Endothelial cell of umbilical vein (primary cell): ENCODE results near the gene CPEB1. TPM values are rescaled to one million over a fixed set of nuclear protein-coding genes. Genes with fewer than 3 reads are reported as not detected.

Experiments used
- BruUV-seq: library from RNA; stranded (reverse); fragments of 400-500 nt; replicated peaks from 2 replicates; lab custom pipeline; 2021; lab: Mats Ljungman, UMichigan
- CTCF ChIA-PET: fragments of 300-600, 350-600 bp; sonication (Branson Sonifier 250); formaldehyde crosslinking; loops from one replicate; lab custom pipeline; 2021; ENCODE audit warnings: antibody characterized with exemption, inconsistent platforms; lab: Charles Lee
- POLR2A ChIA-PET: fragments of 300-600, 350-600 bp; sonication (Branson Sonifier 250); formaldehyde crosslinking; loops from one replicate; lab custom pipeline; 2021; ENCODE audit warnings: antibody characterized with exemption, inconsistent platforms; lab: Charles Lee
- DNase-seq: peaks from one replicate; pipeline ENCODE4 v3.0.0-alpha.2; 2011; ENCODE audit warnings: low read depth, low spot score
- FAIRE-seq: peaks from 2 replicates; lab custom pipeline; 2011; peaks lifted over from hg19 to GRCh38; lab: Jason Lieb, UNC
- H2AFZ ChIP-seq: 2 replicates; pipeline ENCODE4 v1.6.0; 2012; ENCODE audit warnings: low read depth, low read length, control low read depth, inconsistent platforms
- H3K27ac ChIP-seq: 2 replicates; pipeline ENCODE4 v1.5.1; 2011; ENCODE audit warnings: low read depth, mild to moderate bottlenecking, control low read depth, low read length, moderate library complexity; ENCODE audit not compliant: insufficient read depth
- H3K27me3 ChIP-seq, 2 experiments: 2 replicates each; pipeline versions ENCODE4 v1.6.0 to v1.6.1; 2011; ENCODE audit warnings: low read length in 2 of 2, mixed read lengths in 1 of 2; ENCODE audit not compliant: control insufficient read depth in 2 of 2, insufficient read depth in 2 of 2
- H3K36me3 ChIP-seq, 2 experiments: 2 replicates in 1 of 2; 3 replicates in 1 of 2; pipeline ENCODE4 v1.5.1; 2011; ENCODE audit warnings: low read length in 2 of 2, mild to moderate bottlenecking in 1 of 2, moderate library complexity in 1 of 2; ENCODE audit not compliant: control insufficient read depth in 2 of 2, insufficient read depth in 2 of 2; ENCODE audit errors: extremely low read depth in 1 of 2
- H3K4me1 ChIP-seq: 3 replicates; pipeline ENCODE4 v1.5.1; 2011; ENCODE audit warnings: mild to moderate bottlenecking, low read length; ENCODE audit not compliant: control insufficient read depth, insufficient read depth; ENCODE audit errors: extremely low read depth
- H3K4me2 ChIP-seq: 2 replicates; pipeline ENCODE4 v1.6.1; 2011; ENCODE audit warnings: low read length, control low read depth, mixed read lengths; ENCODE audit not compliant: insufficient read depth
- H3K4me3 ChIP-seq, 3 experiments: fragments of 200-600 bp in 1 of 3; sonication (generic), shearing (Covaris generic) in 1 of 3; replicated peaks in 1 of 3; 2 replicates each; pipeline ENCODE4 v1.5.1; 2011 to 2016; ENCODE audit warnings: control low read depth in 3 of 3, low read length in 3 of 3, mild to moderate bottlenecking in 2 of 3, inconsistent platforms in 1 of 3, low read depth in 1 of 3, moderate library complexity in 1 of 3; ENCODE audit not compliant: insufficient read depth in 1 of 3
- H3K79me2 ChIP-seq: 2 replicates; pipeline ENCODE4 v1.6.0; 2012; ENCODE audit warnings: low read length, inconsistent platforms; ENCODE audit not compliant: control insufficient read depth, insufficient read depth
- H3K9ac ChIP-seq: replicated peaks from 2 replicates; pipeline ENCODE3; 2011; ENCODE audit warnings: low read length, control low read depth; ENCODE audit not compliant: insufficient read depth; ENCODE audit errors: extremely low read depth
- H3K9me1 ChIP-seq: replicated peaks from 3 replicates; pipeline ENCODE4 v1.6.0; 2011; ENCODE audit warnings: mild to moderate bottlenecking, low read length; ENCODE audit not compliant: control insufficient read depth, insufficient read depth; ENCODE audit errors: extremely low read depth
- H3K9me3 ChIP-seq: replicated peaks from 2 replicates; pipeline ENCODE4 v1.5.1; 2012; ENCODE audit warnings: low read length, inconsistent platforms; ENCODE audit not compliant: control insufficient read depth, insufficient read depth
- H4K20me1 ChIP-seq: replicated peaks from 2 replicates; pipeline ENCODE3; 2011; ENCODE audit warnings: mild to moderate bottlenecking, low read length; ENCODE audit not compliant: control insufficient read depth, insufficient read depth; ENCODE audit errors: extremely low read depth
- EZH2 ChIP-seq: IDR thresholded peaks from 2 replicates; pipeline ENCODE4 v1.6.1; 2012; ENCODE audit warnings: borderline replicate concordance, low read depth, mild to moderate bottlenecking, moderate library complexity, low read length, inconsistent platforms; ENCODE audit not compliant: severe bottlenecking
- FOS ChIP-seq: IDR thresholded peaks from 2 replicates; pipeline ENCODE4 v1.6.1; 2011; ENCODE audit warnings: mild to moderate bottlenecking, low read length, moderate library complexity, borderline replicate concordance; ENCODE audit not compliant: insufficient read depth
- GATA2 ChIP-seq: IDR thresholded peaks from 2 replicates; pipeline ENCODE4 v1.7.0; 2011; ENCODE audit warnings: low read depth, mild to moderate bottlenecking, moderate library complexity, mixed read lengths, low read length; ENCODE audit not compliant: insufficient read length, insufficient read depth
- JUN ChIP-seq: IDR thresholded peaks from 2 replicates; pipeline ENCODE4 v1.6.1; 2011; ENCODE audit warnings: borderline replicate concordance, low read depth; ENCODE audit not compliant: insufficient read length, insufficient read depth
- MYC ChIP-seq: IDR thresholded peaks from one replicate; pipeline ENCODE4 v1.6.1; 2011; ENCODE audit warnings: mild to moderate bottlenecking, low read depth, low read length
- POLR2A ChIP-seq: IDR thresholded peaks from 2 replicates; pipeline ENCODE4 v1.6.1; 2012; ENCODE audit warnings: low read depth, mild to moderate bottlenecking, control low read depth, low read length
- POLR2AphosphoS5 ChIP-seq: IDR thresholded peaks from 2 replicates; pipeline ENCODE4 v1.6.1; 2012; ENCODE audit warnings: low read depth, mild to moderate bottlenecking, control low read depth, low read length, moderate library complexity; ENCODE audit not compliant: insufficient read depth
- dilution Hi-C: fragments of 300-500 bp; cut with MboI; formaldehyde crosslinking; loops from one replicate; pipeline ENCODE4 v1.15.0; 2019; ENCODE audit warnings: low sequenced_read_pairs; ENCODE audit not compliant: extremely low pct_ligation_motif_present
- intact Hi-C: fragments of 100-400 bp; cut with micrococcal nuclease; formaldehyde crosslinking; loops from one replicate; pipeline ENCODE4 v1.10.0; 2022
- polyA plus RNA-seq, 4 experiments: library from polyadenylated mRNA; depleted of rRNA in 3 of 4; stranded (reverse) in 3 of 4; unstranded in 1 of 4; fragments of >200 nt; gene quantifications; 2 replicates each; pipeline versions ENCODE4 v1.2.1 to v1.2.3, GENCODE V29; 2011 to 2012; ENCODE audit warnings: missing spikeins in 1 of 4
- total RNA-seq: library from RNA; stranded (reverse); gene quantifications from 2 replicates; pipeline ENCODE4 v1.2.3, GENCODE V29; 2021
- TF ChIP-seq, protein P1 (sequence below), 2 donors: IDR thresholded peaks; 1 replicate in 1 of 2; 2 replicates in 1 of 2; pipeline ENCODE4 v1.5.1; 2011; ENCODE audit warnings: low read length in 2 of 2, mild to moderate bottlenecking in 2 of 2, moderate library complexity in 2 of 2, control low read depth in 1 of 2, inconsistent platforms in 1 of 2, low read depth in 1 of 2; ENCODE audit not compliant: insufficient read depth in 1 of 2; ENCODE audit errors: extremely low read depth in 1 of 2
- TF ChIP-seq, protein P2 (sequence below): IDR thresholded peaks from 2 replicates; pipeline ENCODE4 v1.6.1; 2011; ENCODE audit not compliant: insufficient read depth, insufficient read length

CPEB1 gene
- total and polyA plus RNA-seq, 2 donors (not counting 3 experiments of a cell fraction or from before 2014, with no cell fraction given) = not detected

DNA sequence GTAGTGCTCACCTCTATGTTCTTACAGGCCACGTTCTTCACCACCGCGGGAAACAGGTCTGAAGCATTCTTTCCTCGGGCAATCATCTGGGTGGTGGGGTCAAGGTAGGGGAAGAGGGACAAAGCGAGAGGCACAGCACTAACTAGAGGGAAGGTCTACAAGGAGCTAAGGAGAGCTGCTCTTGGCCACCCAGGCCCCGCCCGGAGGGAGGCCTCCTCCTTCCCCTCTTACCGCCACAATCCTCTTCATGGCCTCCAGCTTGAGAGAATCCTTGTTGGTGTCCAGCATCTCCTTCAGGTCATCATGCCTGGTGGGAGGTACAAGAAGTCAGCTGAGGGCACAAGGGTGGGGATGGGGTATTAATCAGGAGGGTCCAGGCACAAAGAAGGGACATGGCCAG, 42.0 kb upstream of the CPEB1 start:
- POLR2A ChIA-PET = no interaction called here
- no TSS peak for BruUV-seq

More for the DNA sequence above, 42.0 kb upstream of the CPEB1 start:
- Histone ChIP-seq H3K4me3 (no peak overlapping the region), H3K27me3 (no peaks in the 10 kb centered on the region), H3K36me3 (no peaks in the 10 kb centered on the region), H3K9me3 (no peaks in the 10 kb centered on the region), H3K4me1 (no peaks in the 10 kb centered on the region), H3K9me1 (no peaks in the 10 kb centered on the region), H3K79me2 (no peaks in the 10 kb centered on the region), H3K27ac (no peak overlapping the region), H2AFZ (no peak overlapping the region), H4K20me1 (no peaks in the 10 kb centered on the region), H3K4me2 (no peak overlapping the region), H3K9ac (no peak overlapping the region)
- dilution Hi-C loops = no loop called here
- FAIRE-seq (no peak), DNase-seq (no peak)
- intact Hi-C loops = no loop called here
- TF ChIP-seq, protein P1, sequence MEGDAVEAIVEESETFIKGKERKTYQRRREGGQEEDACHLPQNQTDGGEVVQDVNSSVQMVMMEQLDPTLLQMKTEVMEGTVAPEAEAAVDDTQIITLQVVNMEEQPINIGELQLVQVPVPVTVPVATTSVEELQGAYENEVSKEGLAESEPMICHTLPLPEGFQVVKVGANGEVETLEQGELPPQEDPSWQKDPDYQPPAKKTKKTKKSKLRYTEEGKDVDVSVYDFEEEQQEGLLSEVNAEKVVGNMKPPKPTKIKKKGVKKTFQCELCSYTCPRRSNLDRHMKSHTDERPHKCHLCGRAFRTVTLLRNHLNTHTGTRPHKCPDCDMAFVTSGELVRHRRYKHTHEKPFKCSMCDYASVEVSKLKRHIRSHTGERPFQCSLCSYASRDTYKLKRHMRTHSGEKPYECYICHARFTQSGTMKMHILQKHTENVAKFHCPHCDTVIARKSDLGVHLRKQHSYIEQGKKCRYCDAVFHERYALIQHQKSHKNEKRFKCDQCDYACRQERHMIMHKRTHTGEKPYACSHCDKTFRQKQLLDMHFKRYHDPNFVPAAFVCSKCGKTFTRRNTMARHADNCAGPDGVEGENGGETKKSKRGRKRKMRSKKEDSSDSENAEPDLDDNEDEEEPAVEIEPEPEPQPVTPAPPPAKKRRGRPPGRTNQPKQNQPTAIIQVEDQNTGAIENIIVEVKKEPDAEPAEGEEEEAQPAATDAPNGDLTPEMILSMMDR (IDR thresholded peaks at IDR 0.05; ENCODE audit: extremely low read depth in 1 of 2, insufficient read depth in 1 of 2, low read depth in 1 of 2, low read length in 2 of 2) = no peak
- TF ChIP-seq GATA2 = no peak
- no peak for TF ChIP-seq JUN
- no peak for TF ChIP-seq POLR2AphosphoS5
- no peak for TF ChIP-seq MYC
- TF ChIP-seq FOS = no peak
- TF ChIP-seq, protein P2, sequence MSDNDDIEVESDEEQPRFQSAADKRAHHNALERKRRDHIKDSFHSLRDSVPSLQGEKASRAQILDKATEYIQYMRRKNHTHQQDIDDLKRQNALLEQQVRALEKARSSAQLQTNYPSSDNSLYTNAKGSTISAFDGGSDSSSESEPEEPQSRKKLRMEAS = no peak
- no peak for TF ChIP-seq EZH2
- TF ChIP-seq POLR2A = no peak
- CTCF ChIA-PET = no interaction called here
